Karpas-422 (cell line): ENCODE measurements around the gene CACNA1C. TPM values are rescaled to one million over a fixed set of nuclear protein-coding genes. Genes with fewer than 3 reads are reported as not detected.
A peak's percentile ranks its signal among the peaks of the same experiment; 100 is the strongest.

Source experiments
- DNase-seq: peaks from one replicate; pipeline ENCODE4 v3.0.0-alpha.2; 2015
- H2AFZ ChIP-seq: fragments of 200-600 bp; sonication (generic); 2 replicates; pipeline ENCODE4 v1.6.1; 2014; ENCODE audit warnings: antibody characterized with exemption, low read length, mixed read lengths
- H3K27ac ChIP-seq: fragments of 200-600 bp; sonication (generic); 2 replicates; pipeline ENCODE4 v1.5.1; 2014; ENCODE audit warnings: mild to moderate bottlenecking, low read length, moderate library complexity
- H3K27me3 ChIP-seq: fragments of 200-600 bp; sonication (generic); 2 replicates; pipeline ENCODE4 v1.6.1; 2014; ENCODE audit warnings: low read length, mixed read lengths
- H3K36me3 ChIP-seq: fragments of 200-600 bp; sonication (generic); 2 replicates; pipeline ENCODE4 v1.6.1; 2014; ENCODE audit warnings: low read length, mixed read lengths; ENCODE audit not compliant: insufficient read depth
- H3K4me1 ChIP-seq: fragments of 200-600 bp; sonication (generic); 2 replicates; pipeline ENCODE4 v1.6.1; 2014; ENCODE audit warnings: mild to moderate bottlenecking, low read length, mixed read lengths
- H3K4me2 ChIP-seq: fragments of 200-600 bp; sonication (generic); 2 replicates; pipeline ENCODE4 v1.6.1; 2014; ENCODE audit warnings: low read length, low read depth, mild to moderate bottlenecking; ENCODE audit not compliant: poor library complexity, severe bottlenecking
- H3K4me3 ChIP-seq: fragments of 200-600 bp; sonication (generic); 2 replicates; pipeline ENCODE4 v1.5.1; 2014; ENCODE audit warnings: mild to moderate bottlenecking, antibody characterized with exemption, low read length, mixed read lengths
- H3K79me2 ChIP-seq: fragments of 200-600 bp; sonication (generic); 2 replicates; pipeline ENCODE4 v1.6.1; 2014; ENCODE audit warnings: mild to moderate bottlenecking, low read length, mixed read lengths
- H3K9ac ChIP-seq: fragments of 200-600 bp; sonication (generic); 2 replicates; pipeline ENCODE4 v1.6.0; 2014; ENCODE audit warnings: low read length
- H3K9me2 ChIP-seq: fragments of 200-600 bp; sonication (generic), shearing (Covaris generic); replicated peaks from 2 replicates; pipeline ENCODE4 v1.6.0; 2014; ENCODE audit warnings: mild to moderate bottlenecking, low read length, moderate library complexity; ENCODE audit not compliant: insufficient read depth
- H3K9me3 ChIP-seq: fragments of 300-700, 200-600 bp; sonication (generic); 2 replicates; pipeline ENCODE4 v1.6.1; 2014; ENCODE audit warnings: low read length, mixed read lengths
- H4K20me1 ChIP-seq: fragments of 200-600 bp; sonication (generic); 2 replicates; pipeline ENCODE4 v1.6.1; 2014; ENCODE audit warnings: mild to moderate bottlenecking, antibody characterized with exemption, low read length, low read depth; ENCODE audit not compliant: insufficient read depth
- total RNA-seq: library from RNA; depleted of rRNA; stranded (reverse); fragments of >200 nt; shearing (Covaris generic); gene quantifications from 2 replicates; pipeline ENCODE4 v1.2.3, GENCODE V29; 2014; ENCODE audit warnings: low replicate concordance

CACNA1C gene
- total RNA-seq, 1 experiment from 2014 or later: 0.11 TPM

GRCh38 chr12:2114071-2114470 lies 61.3 kb downstream of the CACNA1C start:
- Histone ChIP-seq H3K36me3 (no peaks in the 10 kb centered on the region), H3K9ac (no peak overlapping the region), H3K27me3 (no peaks in the 10 kb centered on the region), H3K9me2 (no peaks in the 10 kb centered on the region), H2AFZ (no peak overlapping the region), H3K4me3 (no peak overlapping the region), H3K27ac (no peak overlapping the region), H4K20me1 (no peaks in the 10 kb centered on the region), H3K79me2 (no peaks in the 10 kb centered on the region), H3K4me2 (no peak overlapping the region), H3K4me1 (no peaks in the 10 kb centered on the region), H3K9me3 (no peaks in the 10 kb centered on the region)
- no peak for DNase-seq

GRCh38 chr12:2115101-2115845 lies 62.5 kb downstream of the CACNA1C start:
- no peak overlapping the region for H3K27ac ChIP-seq
- H3K36me3 ChIP-seq: no peaks in the 10 kb centered on the region
- no peak overlapping the region for H3K4me3 ChIP-seq
- no peaks in the 10 kb centered on the region for H3K9me3 ChIP-seq
- no peak overlapping the region for H2AFZ ChIP-seq
- H4K20me1 ChIP-seq: no peaks in the 10 kb centered on the region
- H3K9ac ChIP-seq: no peak overlapping the region
- H3K9me2 ChIP-seq: no peaks in the 10 kb centered on the region
- no peak overlapping the region for H3K4me2 ChIP-seq
- no peaks in the 10 kb centered on the region for H3K79me2 ChIP-seq
- DNase-seq: no peak
- no peaks in the 10 kb centered on the region for H3K27me3 ChIP-seq
- H3K4me1 ChIP-seq: no peaks in the 10 kb centered on the region

- H4K20me1 ChIP-seq: no peaks in the 10 kb centered on the region
- no peaks in the 10 kb centered on the region for H3K9me3 ChIP-seq
- no peaks in the 10 kb centered on the region for H3K9me2 ChIP-seq
- H3K4me1 ChIP-seq: no peaks in the 10 kb centered on the region
- no peak for DNase-seq
- no peak overlapping the region for H3K9ac ChIP-seq
- no peaks in the 10 kb centered on the region for H3K36me3 ChIP-seq
- no peak overlapping the region for H3K4me2 ChIP-seq
- H3K27ac ChIP-seq: no peak overlapping the region
- H3K79me2 ChIP-seq: no peaks in the 10 kb centered on the region
- no peak overlapping the region for H3K4me3 ChIP-seq
- H3K27me3 ChIP-seq: no peaks in the 10 kb centered on the region
- H2AFZ ChIP-seq: no peak overlapping the region
Observed at GRCh38 chr12:2117541-2117940, 64.8 kb downstream of the CACNA1C start.

DNA sequence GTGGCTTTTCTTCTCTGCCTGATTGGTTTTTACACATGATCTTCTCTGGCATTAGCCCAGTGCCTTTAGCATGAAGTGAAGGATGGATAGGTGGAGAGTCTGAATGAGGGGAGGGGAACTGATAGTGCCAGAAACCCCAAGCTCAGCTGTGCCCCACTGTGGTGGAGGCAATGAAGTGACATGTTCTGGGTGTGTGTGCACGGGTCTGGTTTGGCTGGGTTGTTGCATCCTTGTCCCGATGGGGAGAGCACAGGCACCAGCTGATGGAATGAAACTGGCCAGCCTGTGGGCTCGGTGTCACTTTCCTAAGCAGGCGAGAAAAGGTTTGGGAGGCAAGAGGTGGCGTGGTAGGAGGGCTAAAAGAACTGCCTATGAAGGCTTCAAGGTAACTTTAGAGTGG lies 65.3 kb downstream of the CACNA1C start:
- Histone ChIP-seq H3K27ac (no peak overlapping the region), H3K79me2 (no peaks in the 10 kb centered on the region), H3K27me3 (no peaks in the 10 kb centered on the region), H3K36me3 (no peaks in the 10 kb centered on the region), H3K9me3 (no peaks in the 10 kb centered on the region), H4K20me1 (no peaks in the 10 kb centered on the region), H3K9me2 (no peaks in the 10 kb centered on the region), H3K4me3 (no peak overlapping the region), H3K4me2 (no peak overlapping the region), H2AFZ (no peak overlapping the region), H3K9ac (no peak overlapping the region), H3K4me1 (no peaks in the 10 kb centered on the region)
- peak; percentile 63 for DNase-seq

- Histone ChIP-seq H3K36me3 (no peaks in the 10 kb centered on the region), H3K27ac (no peak overlapping the region), H3K9me2 (no peaks in the 10 kb centered on the region), H3K27me3 (no peaks in the 10 kb centered on the region), H3K4me1 (no peaks in the 10 kb centered on the region), H2AFZ (no peak overlapping the region), H3K9me3 (no peaks in the 10 kb centered on the region), H3K4me2 (no peak overlapping the region), H3K4me3 (no peak overlapping the region), H3K9ac (no peak overlapping the region), H4K20me1 (no peaks in the 10 kb centered on the region), H3K79me2 (no peaks in the 10 kb centered on the region)
- DNase-seq: no peak
Observed at GRCh38 chr12:2118481-2119255, 65.9 kb downstream of the CACNA1C start.

- no peak overlapping the region for H2AFZ ChIP-seq
- H3K9me3 ChIP-seq: no peaks in the 10 kb centered on the region
- no peak overlapping the region for H3K4me3 ChIP-seq
- no peak overlapping the region for H3K9ac ChIP-seq
- no peaks in the 10 kb centered on the region for H3K9me2 ChIP-seq
- no peaks in the 10 kb centered on the region for H3K27me3 ChIP-seq
- DNase-seq: no peak
- no peak overlapping the region for H3K4me2 ChIP-seq
- no peak overlapping the region for H3K27ac ChIP-seq
- no peaks in the 10 kb centered on the region for H3K36me3 ChIP-seq
- no peaks in the 10 kb centered on the region for H3K79me2 ChIP-seq
- no peaks in the 10 kb centered on the region for H3K4me1 ChIP-seq
- H4K20me1 ChIP-seq: no peaks in the 10 kb centered on the region
Observed at GRCh38 chr12:2119266-2119665, 66.5 kb downstream of the CACNA1C start.

GRCh38 chr12:2120982-2121758 lies 68.4 kb downstream of the CACNA1C start:
- no peak overlapping the region for H3K4me3 ChIP-seq
- no peaks in the 10 kb centered on the region for H4K20me1 ChIP-seq
- H3K27me3 ChIP-seq: no peaks in the 10 kb centered on the region
- no peak overlapping the region for H3K9ac ChIP-seq
- H2AFZ ChIP-seq: no peak overlapping the region
- H3K4me1 ChIP-seq: no peaks in the 10 kb centered on the region
- no peak overlapping the region for H3K4me2 ChIP-seq
- DNase-seq: no peak
- no peaks in the 10 kb centered on the region for H3K9me2 ChIP-seq
- no peaks in the 10 kb centered on the region for H3K79me2 ChIP-seq
- H3K36me3 ChIP-seq: no peaks in the 10 kb centered on the region
- no peak overlapping the region for H3K27ac ChIP-seq
- no peaks in the 10 kb centered on the region for H3K9me3 ChIP-seq

DNA sequence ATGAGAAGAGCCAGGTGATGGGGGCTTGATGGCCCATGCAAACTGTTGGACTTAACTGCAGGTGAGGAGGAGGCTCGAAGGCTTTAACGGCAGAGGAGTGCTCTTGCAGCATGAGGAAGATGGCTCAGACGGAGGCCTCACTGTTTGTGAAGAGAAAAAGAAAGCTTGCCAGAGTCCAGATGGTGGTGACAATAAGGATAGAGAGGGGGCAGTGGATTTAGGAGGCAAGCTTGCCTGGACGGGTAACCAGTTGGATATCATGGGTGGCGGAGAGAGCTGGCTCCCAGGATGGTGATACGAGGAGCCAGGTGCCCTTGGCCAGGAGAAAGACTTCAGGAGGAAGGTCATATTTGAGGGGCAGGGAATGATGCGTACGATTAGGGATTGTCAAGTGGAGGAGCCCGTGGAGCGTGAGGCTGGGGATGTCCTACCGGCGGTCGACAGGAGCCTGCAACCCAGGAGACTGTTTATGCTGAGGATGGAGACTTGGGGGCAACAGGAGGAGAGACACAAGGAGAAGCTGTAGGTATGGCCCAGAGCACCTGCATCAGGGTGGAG lies 71.8 kb downstream of the CACNA1C start:
- Histone ChIP-seq H3K79me2 (no peaks in the 10 kb centered on the region), H3K9me2 (no peaks in the 10 kb centered on the region), H4K20me1 (no peaks in the 10 kb centered on the region), H3K4me3 (no peak overlapping the region), H2AFZ (no peak overlapping the region), H3K4me2 (no peak overlapping the region), H3K4me1 (no peaks in the 10 kb centered on the region), H3K9ac (no peak overlapping the region), H3K36me3 (no peaks in the 10 kb centered on the region), H3K27me3 (no peaks in the 10 kb centered on the region), H3K9me3 (no peaks in the 10 kb centered on the region), H3K27ac (no peak overlapping the region)
- no peak for DNase-seq
